ENCODE measurements around the gene KCNV2.
"Not testable (repeated sequence)": the region's sequence is repeated elsewhere in the genome, so short reads cannot be mapped to it uniquely, and the experiment has no call there.

Gene KCNV2

DNA sequence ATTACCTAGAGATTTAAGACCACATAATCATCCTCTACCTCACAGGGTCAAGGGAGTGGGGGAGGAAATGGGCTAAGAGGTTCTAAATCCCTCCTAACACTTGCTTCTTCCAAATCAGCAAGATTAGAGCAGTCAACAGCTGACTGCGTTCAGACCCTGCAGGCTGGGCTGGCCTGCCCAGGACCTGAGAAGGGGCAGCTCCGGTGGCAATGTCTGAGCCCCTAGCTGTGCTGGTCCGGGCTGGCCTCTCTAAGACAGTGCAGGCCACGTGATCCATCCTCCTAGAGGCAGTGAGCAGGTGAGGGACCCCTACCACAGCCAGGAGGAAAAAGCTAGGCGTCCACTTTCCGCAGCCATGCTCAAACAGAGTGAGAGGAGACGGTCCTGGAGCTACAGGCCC, at the start of gene KCNV2:
KCNV2 (plus strand) TSS at position 126 of the 400 bp plus-strand sequence; CDS start at position 356, 230 bp downstream.
- DNase-seq = no peak

DNA sequence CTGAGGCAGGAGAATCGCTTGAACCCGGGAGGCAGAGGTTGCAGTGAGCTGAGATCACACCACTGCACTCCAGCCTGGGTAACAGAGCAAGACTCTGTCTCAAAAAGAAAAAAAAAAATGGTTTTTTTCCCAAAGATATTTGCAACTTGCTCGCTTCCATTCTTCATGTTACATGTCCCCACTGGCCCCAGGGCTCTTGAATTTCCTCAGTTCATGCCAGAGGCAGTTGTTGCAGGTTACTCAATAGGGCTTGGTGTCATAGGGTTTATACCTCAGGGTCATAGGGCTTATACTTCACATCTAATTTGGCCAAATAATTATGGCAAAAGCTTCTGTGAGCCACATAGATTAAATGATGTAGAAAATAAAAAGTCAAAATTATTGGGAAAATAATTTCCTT, 44.1 kb upstream of the KCNV2 start:
- DNase-seq = no peak

DNA sequence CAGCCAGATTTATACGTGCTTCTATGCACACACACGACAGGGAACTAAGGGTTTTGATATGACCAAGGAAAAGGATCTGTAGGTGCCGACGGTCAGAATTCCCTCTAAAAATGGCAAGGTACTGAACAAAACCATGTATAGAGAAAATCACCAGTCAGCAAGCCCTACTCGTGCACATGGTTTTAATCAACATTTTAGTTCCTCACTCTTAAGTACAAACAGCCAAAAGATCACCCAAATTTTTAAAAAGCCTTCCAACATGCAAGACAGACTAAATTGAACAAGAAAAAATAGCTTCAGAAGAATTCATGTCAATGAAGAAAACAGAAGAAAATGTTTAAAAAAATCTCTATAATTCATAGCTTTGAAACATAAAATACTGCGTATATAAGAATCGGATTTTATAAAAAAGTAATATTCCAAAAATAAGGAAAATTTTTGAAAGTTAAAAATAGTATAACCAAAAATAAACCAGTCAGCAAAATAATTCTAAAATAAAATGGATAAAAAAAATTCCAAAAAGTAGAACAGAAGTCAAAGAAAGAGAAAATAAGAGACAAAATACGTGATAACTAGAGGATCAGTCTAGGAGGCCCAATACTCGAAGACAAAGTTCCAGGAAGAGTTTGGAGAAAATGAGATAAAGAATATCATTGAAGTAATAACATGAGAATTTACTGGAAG, 43.0 kb upstream of the KCNV2 start:
- no peak for DNase-seq

DNA sequence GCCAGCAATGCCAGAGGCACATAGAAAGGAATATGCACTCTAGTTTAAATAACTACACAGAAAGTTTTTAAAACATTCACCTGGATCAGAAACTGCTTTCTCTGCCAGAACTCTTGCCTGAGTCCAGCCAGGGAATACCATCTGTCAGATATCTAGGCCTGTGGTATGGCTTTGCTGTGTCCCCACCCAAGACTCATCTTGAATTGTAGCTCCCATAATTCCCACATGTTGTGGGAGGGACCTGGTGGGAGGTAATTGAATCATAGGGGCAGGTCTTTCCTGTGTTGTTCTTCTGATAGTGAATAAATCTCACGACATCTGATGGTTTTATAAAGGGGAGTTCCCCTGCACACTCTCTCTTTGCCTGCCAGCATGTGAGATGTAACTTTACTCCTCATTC, 41.5 kb upstream of the KCNV2 start:
- DNase-seq = no peak

DNA sequence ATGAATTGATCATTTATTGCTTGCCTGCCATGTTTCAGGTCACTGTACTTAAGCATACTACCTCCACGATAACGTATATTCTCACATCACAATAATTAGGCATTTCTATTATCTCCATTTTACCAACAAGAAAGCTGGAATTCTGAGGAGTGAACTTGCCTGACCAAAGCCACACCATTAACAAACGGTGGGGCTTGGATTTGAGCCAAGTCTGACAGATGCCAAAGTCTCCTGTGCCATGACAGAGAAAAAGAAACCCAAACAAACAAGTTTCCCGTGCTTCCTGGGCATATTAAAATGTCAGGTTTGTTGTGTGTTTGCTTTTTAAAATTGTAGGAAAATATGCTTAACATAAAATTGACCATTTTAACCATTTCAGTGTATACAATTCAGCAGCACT, 40.8 kb upstream of the KCNV2 start:
- no peak for DNase-seq

DNA sequence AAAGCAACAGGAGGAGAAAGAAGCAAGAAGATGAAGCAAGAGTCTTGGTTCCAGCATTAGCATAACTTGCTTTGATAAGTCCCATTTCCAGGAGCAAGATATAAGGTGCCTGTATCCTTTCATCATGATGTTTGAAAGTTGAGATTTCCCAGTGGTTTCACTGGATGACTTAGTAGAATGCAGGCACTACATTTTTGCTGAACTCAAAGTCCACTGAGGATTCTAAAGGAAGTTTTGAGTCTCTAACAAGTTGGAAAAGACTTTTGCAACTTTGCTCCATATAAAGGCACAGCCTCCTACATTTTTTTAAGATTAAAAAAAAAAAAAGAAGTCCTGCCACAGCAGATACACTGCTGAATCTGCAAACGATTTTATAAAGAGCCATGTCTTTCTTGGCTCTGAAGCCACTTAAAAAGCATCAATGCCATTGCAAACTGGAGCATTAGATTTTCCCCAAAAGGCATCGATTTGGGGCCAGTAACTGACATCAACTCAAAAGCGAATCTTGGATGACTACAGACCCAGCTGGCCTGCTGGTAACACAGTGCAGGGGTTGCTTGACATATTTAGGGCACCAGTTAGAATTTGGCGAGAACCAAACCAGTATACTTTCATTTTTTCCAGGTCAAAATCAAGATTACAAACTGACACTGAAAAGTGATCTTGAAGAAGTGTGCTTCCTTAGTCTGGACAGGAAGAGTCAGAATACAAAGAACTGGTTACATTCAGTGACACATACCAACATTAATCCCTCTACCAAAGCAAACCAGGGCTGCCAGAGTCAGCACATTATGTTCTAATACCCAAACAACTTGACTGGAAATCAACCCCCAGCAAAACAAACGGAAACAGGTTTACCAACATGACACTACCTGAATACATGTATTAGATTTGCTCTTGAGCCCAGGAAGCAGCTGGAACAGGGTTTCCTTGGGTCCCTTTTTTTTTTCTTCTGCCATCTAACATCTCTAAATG, 39.1 kb upstream of the KCNV2 start:
- DNase-seq = no peak

DNA sequence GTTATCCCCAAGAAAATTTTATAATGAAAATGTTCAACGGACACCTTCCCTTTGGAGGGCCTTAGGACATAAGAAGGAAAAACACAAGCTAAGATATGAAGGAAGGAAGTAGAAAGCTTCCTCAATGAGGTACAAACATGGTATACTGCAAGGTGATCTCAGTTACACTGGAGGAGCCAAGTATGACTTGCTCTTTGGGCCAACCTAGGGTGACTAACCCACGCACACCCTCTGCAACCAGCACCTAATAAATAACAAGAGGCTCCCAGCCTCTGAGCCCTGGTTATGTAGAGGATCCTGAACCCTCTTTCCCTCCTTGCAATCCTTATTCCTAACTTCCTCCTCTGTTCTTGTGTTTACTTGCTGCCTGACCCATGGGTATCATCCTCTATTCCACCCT, 38.3 kb upstream of the KCNV2 start:
- no peak for DNase-seq

DNA sequence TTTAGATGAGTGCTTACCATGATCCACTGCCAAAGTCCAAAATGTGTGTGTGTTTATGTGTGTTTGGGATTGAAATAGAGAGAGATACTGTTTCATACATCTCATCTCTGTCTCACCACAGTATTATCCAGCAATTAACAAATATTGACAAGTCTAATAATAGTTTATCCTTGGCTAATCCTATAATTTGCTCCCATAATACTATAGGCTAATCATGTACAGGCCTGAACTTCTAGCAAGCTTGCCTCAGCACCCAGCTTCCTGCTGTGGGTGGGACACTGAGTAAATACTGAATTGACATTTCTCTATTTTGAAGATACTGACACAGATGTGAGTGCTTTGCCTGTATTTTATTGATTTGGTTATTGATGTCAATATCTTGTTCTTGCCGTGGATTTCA, 35.3 kb upstream of the KCNV2 start:
- DNase-seq = no peak

DNA sequence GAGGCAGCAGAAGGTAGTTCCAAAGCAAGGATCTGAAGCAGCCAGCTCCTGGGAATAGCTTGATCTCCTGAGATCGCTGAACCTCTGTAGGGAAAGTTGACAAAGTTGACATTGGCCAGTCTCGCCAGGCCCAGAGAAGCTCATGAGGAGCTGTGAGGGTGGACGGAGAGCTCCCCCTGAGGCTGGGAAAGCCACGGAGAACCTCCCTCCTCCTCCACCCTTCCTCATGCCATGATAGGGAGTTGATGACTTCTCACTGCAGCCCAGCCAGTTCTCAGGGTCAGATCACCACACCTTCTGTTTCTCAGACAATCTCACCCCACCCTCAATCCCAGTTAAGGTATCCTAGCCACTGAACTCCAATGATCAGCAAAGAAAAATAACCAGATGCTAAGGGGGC, 30.4 kb upstream of the KCNV2 start:
- no peak for DNase-seq

DNA sequence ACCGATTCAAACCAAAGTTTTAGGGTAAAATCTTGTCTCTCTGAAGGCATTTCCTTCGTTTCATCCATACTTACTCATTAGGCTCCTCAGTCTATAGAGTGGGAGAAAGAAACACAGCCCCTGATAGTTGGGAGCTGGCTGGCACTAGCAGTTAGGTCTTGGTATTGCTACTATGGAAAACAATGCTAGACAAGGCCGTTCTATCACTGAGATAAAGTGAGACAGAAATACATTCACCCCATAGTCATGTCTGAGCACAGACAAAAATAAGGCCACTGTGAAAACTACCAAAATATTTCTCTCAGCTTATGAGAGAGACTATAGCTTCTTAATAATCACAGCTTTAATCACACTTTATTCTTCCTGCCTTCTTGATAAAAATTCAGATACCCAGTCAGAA, 28.7 kb upstream of the KCNV2 start:
- no peak for DNase-seq

DNA sequence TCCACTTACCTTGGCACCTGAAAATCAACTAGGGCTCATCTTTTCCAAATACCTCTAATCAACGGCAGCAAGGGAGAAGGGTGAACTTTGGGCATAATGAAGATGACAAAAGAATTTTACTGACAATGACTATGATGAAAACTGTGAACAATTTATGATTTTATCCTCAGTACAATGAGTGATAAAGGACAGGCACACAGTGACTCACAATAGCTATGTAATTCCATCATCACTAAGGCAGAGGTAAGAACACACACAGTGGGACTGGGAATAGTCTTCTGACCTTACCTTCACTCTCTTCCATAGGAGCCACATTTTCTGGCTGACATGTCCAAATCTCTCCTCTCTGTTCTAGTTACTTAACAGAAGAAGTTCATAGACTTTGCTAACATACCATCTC, 26.1 kb upstream of the KCNV2 start:
- DNase-seq = no peak

DNA sequence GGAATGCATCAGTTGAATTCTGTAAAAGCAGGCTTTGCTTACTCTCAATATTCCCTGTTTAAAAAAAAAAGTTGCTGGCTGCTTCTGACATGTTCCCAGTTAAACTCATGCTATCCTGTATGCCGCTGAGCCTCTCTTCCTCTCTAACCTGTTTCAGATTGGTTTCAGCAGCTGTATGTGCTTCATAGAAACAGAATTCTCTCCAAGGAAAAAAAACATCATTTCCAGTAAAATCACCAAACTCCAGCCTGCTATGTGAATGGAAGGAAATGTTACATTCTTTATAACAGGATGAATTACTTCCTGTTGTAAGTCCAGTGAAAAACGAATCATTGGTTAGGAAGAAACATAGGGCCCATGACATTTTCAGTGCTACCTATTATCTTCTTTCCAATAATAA, 25.7 kb upstream of the KCNV2 start:
- DNase-seq = no peak

DNA sequence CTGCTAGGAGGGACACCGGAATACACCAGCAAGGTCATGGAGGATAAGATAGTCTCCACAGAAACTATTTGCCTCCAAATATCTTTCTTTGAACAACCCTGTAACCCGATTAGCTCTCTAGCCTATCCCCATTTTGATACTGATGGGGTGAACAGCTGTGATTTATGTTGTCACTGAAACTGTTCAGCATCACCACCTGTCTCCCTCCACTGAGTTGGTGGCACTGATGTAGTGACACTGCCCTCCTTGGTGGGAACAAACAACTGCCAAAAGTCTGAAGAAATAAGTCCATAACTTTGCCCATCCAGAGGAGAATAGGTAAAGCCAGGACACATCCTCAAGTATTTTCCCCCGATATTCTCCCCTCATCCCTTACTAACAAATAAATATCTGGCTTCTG, 24.3 kb upstream of the KCNV2 start:
- DNase-seq = no peak

DNA sequence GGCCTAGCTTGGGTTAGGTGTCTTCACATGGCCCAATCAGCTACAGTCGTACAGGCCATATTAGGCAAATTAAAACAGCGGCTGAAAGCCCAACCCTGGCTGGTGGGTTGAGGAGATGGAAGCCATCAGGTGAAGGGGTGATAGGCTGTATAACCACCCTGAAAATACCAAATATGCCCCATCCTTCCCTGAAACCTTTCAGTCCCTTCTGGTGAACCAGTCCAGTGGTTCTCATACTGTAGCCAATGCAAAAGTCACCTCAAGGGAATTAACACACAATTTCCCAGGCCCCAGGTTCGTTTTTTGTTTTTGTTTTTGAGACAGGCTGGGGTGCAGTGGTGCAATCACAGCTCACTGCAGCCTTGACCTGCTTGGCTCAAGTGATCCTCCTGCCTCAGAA, 19.8 kb upstream of the KCNV2 start:
- DNase-seq = no peak

DNA sequence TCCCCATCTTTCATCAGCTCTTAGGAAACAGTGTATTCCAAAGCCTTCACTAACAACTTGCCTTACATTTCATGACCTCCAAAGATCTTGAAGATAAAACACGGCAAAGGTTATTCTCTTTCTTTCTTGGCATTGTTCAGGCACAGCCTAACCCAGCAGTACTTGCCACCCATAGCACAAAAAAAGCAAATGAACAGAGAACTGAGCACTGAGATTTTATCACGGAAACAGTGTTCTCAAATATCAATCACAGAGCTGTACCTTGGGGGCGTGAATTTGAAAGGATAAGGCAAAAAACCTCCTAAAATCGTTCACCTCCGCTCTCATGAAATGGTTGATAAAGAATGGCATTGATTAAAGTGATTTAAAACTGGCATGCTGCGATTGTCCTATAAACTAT, 16.9 kb upstream of the KCNV2 start:
- DNase-seq = no peak

DNA sequence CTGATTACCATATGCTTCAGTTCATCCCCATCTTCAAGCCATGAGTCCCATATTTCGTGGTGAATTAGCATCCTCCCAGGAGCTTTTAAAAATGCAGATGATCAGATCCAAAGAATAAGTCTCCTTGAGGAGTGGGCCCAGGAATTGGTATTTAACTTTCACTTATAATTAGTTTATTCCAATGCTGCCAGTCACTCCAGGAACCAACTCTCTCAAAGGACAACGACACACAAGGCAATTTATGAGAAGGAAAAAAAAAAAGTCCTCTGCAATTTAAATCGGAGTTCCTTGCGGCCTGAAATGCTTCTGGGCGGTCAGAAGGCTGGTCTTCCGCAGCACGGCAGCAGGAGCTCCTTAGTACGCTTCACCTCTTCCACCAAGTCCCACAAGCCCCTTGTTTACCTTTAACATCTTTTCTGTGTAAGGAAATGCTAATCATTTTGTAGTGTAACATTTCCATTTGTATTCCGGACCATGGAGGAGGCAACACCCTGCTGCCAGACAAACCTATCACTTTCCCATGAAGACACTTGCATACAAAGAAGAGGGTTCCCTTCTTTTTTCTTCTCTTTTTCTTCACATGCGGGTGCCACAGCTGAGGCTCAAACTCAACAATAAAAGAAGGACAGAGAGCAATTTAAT, 16.3 kb upstream of the KCNV2 start:
- DNase-seq = no peak

DNA sequence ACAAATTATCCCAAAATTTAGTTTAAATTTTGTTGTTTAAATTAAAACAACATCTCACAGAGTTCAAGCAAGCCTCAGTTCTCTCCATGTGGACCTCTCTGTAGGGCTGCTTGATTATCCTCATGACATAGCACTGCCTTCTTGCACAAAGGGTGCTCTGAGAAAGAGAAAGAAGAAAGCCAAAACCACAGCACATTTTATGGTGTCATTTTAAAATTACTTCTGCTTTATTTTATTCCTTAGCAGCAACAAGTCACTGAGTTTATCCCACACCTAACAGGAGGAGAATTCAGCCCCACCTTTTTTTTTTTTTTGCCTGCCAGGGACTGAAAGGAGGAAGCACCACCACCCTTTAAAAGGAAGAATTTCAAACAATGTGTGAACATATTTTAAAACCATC, 12.8 kb upstream of the KCNV2 start:
- no peak for DNase-seq

DNA sequence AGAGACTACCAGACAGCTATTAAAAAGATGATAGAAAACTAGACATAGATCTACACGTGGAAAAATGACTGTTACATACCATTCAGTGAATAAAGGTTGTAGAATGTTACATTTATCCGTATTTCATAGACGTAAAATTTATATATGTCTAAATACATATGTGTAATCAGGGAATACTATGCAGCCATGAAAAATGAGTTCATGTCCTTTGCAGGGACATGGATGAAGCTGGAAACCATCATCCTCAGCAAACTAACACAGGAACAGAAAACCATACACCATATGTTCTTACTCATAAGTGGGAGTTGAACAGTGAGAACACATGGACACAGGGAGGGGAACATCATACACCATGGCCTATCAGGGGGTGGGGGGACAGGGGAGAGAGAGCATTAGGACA, 10.1 kb upstream of the KCNV2 start:
- not testable (repeated sequence) for DNase-seq

DNA sequence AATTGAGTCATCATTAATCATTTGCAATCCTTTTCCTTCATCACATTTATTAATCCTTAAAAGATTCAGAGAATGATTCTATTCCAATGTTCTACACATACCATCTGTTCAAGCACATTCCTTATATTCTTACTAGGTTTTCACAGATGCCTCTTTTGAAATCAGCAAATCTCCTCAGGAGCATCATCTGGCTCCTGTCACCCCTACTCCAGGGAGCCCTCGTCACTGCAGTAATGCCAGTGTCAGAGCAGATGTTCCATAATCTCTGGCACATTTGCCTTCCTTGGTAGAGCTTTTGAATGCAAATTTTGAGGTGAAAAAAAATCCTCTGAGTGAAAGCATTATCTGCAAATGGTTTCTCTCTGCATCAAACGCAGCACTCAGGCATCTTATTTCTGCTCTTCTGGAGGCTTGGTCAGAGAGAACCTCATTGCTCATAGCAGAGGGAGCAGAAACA, 7.6 kb upstream of the KCNV2 start:
- DNase-seq = no peak

DNA sequence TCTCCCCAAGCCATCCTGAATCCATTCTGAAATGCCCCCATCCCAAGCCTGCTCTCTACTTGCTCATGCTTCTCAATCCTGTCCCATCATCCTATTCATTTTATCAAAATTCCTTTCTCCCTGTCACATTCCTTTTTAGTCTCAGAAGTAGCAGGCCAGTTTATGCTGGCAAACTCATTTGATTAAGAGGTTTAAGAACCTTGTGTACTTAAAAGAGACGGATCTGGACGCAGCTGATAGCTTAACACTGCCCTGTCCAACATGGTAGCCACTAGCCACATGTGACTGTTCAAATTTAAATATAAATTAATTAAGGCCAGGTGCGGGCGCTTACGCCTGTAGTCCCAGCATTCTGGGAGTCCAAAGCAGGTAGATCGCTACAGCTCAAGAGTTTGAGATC, 5.6 kb upstream of the KCNV2 start:
- DNase-seq = no peak

DNA sequence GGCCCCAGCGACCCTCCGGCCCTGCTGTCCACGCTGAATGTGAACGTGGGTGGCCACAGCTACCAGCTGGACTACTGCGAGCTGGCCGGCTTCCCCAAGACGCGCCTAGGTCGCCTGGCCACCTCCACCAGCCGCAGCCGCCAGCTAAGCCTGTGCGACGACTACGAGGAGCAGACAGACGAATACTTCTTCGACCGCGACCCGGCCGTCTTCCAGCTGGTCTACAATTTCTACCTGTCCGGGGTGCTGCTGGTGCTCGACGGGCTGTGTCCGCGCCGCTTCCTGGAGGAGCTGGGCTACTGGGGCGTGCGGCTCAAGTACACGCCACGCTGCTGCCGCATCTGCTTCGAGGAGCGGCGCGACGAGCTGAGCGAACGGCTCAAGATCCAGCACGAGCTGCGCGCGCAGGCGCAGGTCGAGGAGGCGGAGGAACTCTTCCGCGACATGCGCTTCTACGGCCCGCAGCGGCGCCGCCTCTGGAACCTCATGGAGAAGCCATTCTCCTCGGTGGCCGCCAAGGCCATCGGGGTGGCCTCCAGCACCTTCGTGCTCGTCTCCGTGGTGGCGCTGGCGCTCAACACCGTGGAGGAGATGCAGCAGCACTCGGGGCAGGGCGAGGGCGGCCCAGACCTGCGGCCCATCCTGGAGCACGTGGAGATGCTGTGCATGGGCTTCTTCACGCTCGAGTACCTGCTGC, 839 bp downstream of the KCNV2 start:
- DNase-seq = no peak

DNA sequence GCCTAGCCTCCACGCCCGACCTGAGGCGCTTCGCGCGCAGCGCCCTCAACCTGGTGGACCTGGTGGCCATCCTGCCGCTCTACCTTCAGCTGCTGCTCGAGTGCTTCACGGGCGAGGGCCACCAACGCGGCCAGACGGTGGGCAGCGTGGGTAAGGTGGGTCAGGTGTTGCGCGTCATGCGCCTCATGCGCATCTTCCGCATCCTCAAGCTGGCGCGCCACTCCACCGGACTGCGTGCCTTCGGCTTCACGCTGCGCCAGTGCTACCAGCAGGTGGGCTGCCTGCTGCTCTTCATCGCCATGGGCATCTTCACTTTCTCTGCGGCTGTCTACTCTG, 1.4 kb downstream of the KCNV2 start:
- no peak for DNase-seq

DNA sequence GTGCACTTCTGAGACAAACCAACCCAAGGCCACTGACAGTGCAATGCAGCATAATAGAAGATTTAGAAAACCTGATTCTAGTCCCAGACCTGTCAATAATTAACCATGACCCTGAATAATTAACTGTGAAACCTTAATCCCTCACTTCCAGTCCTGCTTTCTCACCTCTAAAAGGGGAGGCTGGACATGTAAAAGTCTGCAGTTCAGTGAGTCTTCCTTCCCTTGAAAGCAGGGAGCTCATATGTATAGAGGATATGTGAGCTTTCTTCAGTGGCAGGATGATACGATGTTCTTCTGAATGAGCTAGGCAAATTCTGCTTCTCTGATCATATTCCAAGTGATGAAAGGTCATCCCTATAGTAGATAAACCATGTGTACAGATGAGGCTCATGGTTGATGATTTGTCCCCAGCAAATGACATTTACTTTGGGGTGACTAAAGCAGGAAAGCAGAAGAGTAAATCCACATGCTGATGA, 2.9 kb downstream of the KCNV2 start:
- DNase-seq = no peak
